ENCODE measurements around the gene CNIH2. TPM values are rescaled to one million over a fixed set of nuclear protein-coding genes. Genes with fewer than 3 reads are reported as not detected.

The CNIH2 gene
- total and polyA plus RNA-seq, 2 donors (not counting 1 experiment from before 2014, with no cell fraction given), result 0.17 to 0.57 TPM

DNA sequence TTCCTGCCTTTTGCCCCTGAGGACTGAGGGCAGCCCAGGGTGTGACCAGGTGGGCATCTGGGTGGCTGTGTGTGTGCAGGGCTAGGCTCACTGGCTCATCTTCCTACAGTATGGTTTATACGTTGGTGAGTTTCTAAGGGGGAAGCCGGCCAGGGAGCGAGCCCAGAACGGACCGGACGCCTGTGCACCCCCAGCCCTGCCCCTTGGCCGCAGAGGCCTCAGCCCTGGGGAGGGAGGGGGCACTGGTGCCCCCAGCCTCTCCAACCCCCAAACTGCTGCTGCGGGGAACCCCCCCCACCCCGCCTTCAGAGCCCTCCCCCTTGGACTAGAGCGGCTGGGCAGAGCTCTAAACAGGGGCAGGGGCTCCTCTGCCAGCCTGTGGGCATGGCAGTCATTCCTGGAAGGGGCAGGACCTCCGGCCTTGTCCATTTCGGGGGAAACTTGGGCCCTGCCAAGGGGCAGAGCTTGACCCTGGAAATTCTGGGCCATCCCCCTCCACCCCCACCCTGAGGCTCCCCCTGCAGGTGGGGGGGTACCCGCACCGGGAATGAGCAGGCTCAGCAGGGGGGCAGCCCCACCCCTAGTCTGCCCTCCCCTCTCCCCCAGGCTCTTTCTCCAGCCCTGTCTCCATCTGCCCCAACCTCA, 5.6 kb downstream of the CNIH2 start:
- no peak overlapping the region for H3K4me2 ChIP-seq (ENCODE audit: extremely low read depth, insufficient read depth, low read length)
- peaks cover 13% of the 10 kb centered on the region for H3K36me3 ChIP-seq (ENCODE audit: control insufficient read depth, insufficient read depth, low read length)
- H3K79me2 ChIP-seq (ENCODE audit: control insufficient read depth, insufficient read depth, low read length), result peaks cover 24% of the 10 kb centered on the region
- no peak for TF ChIP-seq EZH2 (IDR thresholded peaks at IDR 0.05; ENCODE audit: low read length, missing control alignments)
- TF ChIP-seq, protein P1, sequence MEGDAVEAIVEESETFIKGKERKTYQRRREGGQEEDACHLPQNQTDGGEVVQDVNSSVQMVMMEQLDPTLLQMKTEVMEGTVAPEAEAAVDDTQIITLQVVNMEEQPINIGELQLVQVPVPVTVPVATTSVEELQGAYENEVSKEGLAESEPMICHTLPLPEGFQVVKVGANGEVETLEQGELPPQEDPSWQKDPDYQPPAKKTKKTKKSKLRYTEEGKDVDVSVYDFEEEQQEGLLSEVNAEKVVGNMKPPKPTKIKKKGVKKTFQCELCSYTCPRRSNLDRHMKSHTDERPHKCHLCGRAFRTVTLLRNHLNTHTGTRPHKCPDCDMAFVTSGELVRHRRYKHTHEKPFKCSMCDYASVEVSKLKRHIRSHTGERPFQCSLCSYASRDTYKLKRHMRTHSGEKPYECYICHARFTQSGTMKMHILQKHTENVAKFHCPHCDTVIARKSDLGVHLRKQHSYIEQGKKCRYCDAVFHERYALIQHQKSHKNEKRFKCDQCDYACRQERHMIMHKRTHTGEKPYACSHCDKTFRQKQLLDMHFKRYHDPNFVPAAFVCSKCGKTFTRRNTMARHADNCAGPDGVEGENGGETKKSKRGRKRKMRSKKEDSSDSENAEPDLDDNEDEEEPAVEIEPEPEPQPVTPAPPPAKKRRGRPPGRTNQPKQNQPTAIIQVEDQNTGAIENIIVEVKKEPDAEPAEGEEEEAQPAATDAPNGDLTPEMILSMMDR (conservative IDR thresholded peaks at IDR 0.05 in 1 of 2, IDR thresholded peaks at IDR 0.05 in 1 of 2; ENCODE audit: low read depth in 1 of 2, low read length in 2 of 2), result no peak
- H3K4me3 ChIP-seq (replicated peaks in 1 of 4; ENCODE audit: control extremely low read depth in 1 of 4, insufficient read depth in 1 of 4, low read depth in 3 of 4, low read length in 4 of 4), result no peak overlapping the region
- H3K4me1 ChIP-seq (ENCODE audit: control insufficient read depth, extremely low read depth, insufficient read depth, low read length), result peaks cover 6% of the 10 kb centered on the region
- no peaks in the 10 kb centered on the region for H3K9me3 ChIP-seq (ENCODE audit: control insufficient read depth, insufficient read depth, low read depth, low read length)
- no peak overlapping the region for H3K27ac ChIP-seq (ENCODE audit: insufficient read depth, low read length)
- DNase-seq (ENCODE audit: low read depth in 2 of 2), result no peak
- peaks cover 1% of the 10 kb centered on the region for H4K20me1 ChIP-seq (ENCODE audit: control insufficient read depth, extremely low read depth, insufficient read depth, low read length)
- H3K9ac ChIP-seq (ENCODE audit: insufficient read depth, low read length), result no peak overlapping the region
- no peaks in the 10 kb centered on the region for H3K27me3 ChIP-seq (ENCODE audit: control insufficient read depth, insufficient read depth, low read length)
- H2AFZ ChIP-seq (ENCODE audit: low read length), result no peak overlapping the region

DNA sequence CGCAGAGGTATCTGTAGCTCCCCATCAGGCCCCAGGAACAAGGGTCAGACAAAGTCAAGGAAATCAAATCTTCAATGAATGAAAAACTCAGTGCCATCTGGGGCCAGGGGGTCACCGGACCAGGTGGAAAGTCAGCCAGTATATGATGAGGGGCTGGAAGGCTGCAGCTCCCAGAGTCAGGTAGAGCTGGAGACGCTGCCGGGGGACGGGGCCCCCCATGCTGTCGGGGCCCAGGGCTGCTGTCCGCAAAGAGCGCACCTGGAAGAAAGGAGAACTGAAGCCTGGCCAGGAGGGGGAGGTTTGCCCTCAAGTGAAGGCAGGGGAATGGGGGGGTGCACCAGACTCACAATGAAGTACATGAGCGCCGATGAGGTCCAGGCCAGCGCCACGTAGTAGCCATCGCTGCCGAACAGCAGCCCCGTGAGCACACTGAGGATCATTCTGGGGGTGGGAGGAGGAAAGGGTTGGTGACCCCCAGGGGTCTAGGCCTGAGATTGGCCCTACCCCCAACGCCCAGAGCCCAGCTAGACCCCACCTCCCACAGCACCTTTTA, 6.6 kb downstream of the CNIH2 start:
- H3K79me2 ChIP-seq (ENCODE audit: control insufficient read depth, insufficient read depth, low read length), result peaks cover 25% of the 10 kb centered on the region
- peaks cover 13% of the 10 kb centered on the region for H3K36me3 ChIP-seq (ENCODE audit: control insufficient read depth, insufficient read depth, low read length)
- no peak overlapping the region for H2AFZ ChIP-seq (ENCODE audit: low read length)
- H3K9me3 ChIP-seq (ENCODE audit: control insufficient read depth, insufficient read depth, low read depth, low read length), result no peaks in the 10 kb centered on the region
- no peak overlapping the region for H3K4me2 ChIP-seq (ENCODE audit: extremely low read depth, insufficient read depth, low read length)
- H3K27ac ChIP-seq (ENCODE audit: insufficient read depth, low read length), result no peak overlapping the region
- H3K9ac ChIP-seq (ENCODE audit: insufficient read depth, low read length), result no peak overlapping the region
- peaks cover 1% of the 10 kb centered on the region for H4K20me1 ChIP-seq (ENCODE audit: control insufficient read depth, extremely low read depth, insufficient read depth, low read length)
- H3K4me1 ChIP-seq (ENCODE audit: control insufficient read depth, extremely low read depth, insufficient read depth, low read length), result peaks cover 6% of the 10 kb centered on the region
- H3K4me3 ChIP-seq (replicated peaks in 1 of 4; ENCODE audit: control extremely low read depth in 1 of 4, insufficient read depth in 1 of 4, low read depth in 3 of 4, low read length in 4 of 4), result no peak overlapping the region
- H3K27me3 ChIP-seq (ENCODE audit: control insufficient read depth, insufficient read depth, low read length), result no peaks in the 10 kb centered on the region
- no peak for DNase-seq (ENCODE audit: low read depth in 2 of 2)
- TF ChIP-seq, protein P1 (conservative IDR thresholded peaks at IDR 0.05 in 1 of 2, IDR thresholded peaks at IDR 0.05 in 1 of 2; ENCODE audit: low read depth in 1 of 2, low read length in 2 of 2), result no peak
- TF ChIP-seq EZH2 (IDR thresholded peaks at IDR 0.05; ENCODE audit: low read length, missing control alignments), result no peak

DNA sequence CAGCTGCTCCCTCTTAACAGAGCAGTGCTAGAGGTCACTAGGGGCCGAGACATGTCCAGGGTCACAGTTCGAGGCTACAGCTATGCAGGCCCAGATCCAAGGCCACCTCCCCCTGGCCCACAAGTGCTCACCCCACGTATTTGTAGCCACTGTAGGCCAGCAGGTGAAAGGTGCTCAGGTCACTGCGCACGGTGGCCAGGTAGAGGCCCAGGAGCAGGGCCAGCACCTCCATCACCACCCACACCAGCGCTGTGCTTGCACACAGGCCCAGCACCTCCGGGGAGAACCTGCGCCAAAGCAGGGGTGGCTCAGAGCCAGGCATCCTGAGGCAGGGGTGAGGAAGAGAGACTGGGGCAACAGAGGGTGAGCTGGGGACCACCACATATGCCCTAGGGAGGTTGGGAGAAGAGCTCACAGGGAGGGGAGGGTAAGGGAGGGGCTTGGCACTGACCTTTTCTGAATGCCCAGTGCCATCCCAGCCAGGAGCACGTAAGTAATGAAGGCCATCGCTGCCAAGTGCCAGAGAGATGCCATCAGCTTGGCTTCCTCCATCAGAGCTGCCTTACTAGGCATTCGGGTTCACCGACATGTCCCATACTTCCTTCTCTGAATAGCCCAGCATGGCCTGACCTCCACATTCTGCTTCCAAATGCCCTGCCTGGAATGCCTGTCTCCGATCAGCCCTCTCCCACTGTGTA, 7.4 kb downstream of the CNIH2 start:
- Histone ChIP-seq H3K9me3 (ENCODE audit: control insufficient read depth, insufficient read depth, low read depth, low read length) (no peaks in the 10 kb centered on the region), H3K79me2 (ENCODE audit: control insufficient read depth, insufficient read depth, low read length) (peaks cover 25% of the 10 kb centered on the region), H3K27me3 (ENCODE audit: control insufficient read depth, insufficient read depth, low read length) (no peaks in the 10 kb centered on the region), H3K27ac (ENCODE audit: insufficient read depth, low read length) (no peak overlapping the region), H3K36me3 (ENCODE audit: control insufficient read depth, insufficient read depth, low read length) (peaks cover 13% of the 10 kb centered on the region), H3K4me3 (replicated peaks in 1 of 4; ENCODE audit: control extremely low read depth in 1 of 4, insufficient read depth in 1 of 4, low read depth in 3 of 4, low read length in 4 of 4) (no peak overlapping the region), H4K20me1 (ENCODE audit: control insufficient read depth, extremely low read depth, insufficient read depth, low read length) (peaks cover 1% of the 10 kb centered on the region), H3K9ac (ENCODE audit: insufficient read depth, low read length) (no peak overlapping the region), H3K4me2 (ENCODE audit: extremely low read depth, insufficient read depth, low read length) (no peak overlapping the region), H2AFZ (ENCODE audit: low read length) (no peak overlapping the region), H3K4me1 (ENCODE audit: control insufficient read depth, extremely low read depth, insufficient read depth, low read length) (peaks cover 10% of the 10 kb centered on the region)
- DNase-seq (ENCODE audit: low read depth in 2 of 2), result no peak
- TF ChIP-seq, protein P1 (conservative IDR thresholded peaks at IDR 0.05 in 1 of 2, IDR thresholded peaks at IDR 0.05 in 1 of 2; ENCODE audit: low read depth in 1 of 2, low read length in 2 of 2), result no peak
- no peak for TF ChIP-seq EZH2 (IDR thresholded peaks at IDR 0.05; ENCODE audit: low read length, missing control alignments)

All from fibroblast of lung (primary cell).